Measurements from ENCODE around the gene NRXN3.

GRCh38 chr14:78673845-78674244 lies 503.7 kb downstream of the NRXN3 start:
- TF ChIP-seq GATA2 (IDR thresholded peaks at IDR 0.05; ENCODE audit: low read depth, low read length) (no peak), GATA3 (IDR thresholded peaks at IDR 0.05; ENCODE audit: low read depth, low read length) (no peak)

All from SH-SY5Y (cell line).